ENCODE data around the gene TMPRSS3.

- TF ChIP-seq POLR2A (IDR thresholded peaks at IDR 0.05; ENCODE audit: low read length) (no peak), GATA1 (IDR thresholded peaks at IDR 0.05; ENCODE audit: low read depth, low read length) (no peak)
These were observed 46.2 kb downstream of the TMPRSS3 start for GRCh38 chr21:42349420-42350317.

Data from erythroblast (primary cell).